SK-N-SH (cell line): ENCODE data around the gene MRM2. TPM values are rescaled to one million over a fixed set of nuclear protein-coding genes. Genes with fewer than 3 reads are reported as not detected.

ENCODE experiments used
- CTCF ChIA-PET: fragments of 300-600, 350-600 bp; formaldehyde crosslinking; extraction: SDS; loops from one replicate; lab custom pipeline; 2021; lab: Yijun Ruan, JAX
- POLR2A ChIA-PET: fragments of 350-600 bp; sonication (Branson Sonifier 250); formaldehyde crosslinking; extraction: SDS; loops from one replicate; lab custom pipeline; 2020; ENCODE audit warnings: antibody characterized with exemption, inconsistent platforms; lab: Yijun Ruan, JAX
- DNase-seq: peaks from one replicate; pipeline ENCODE4 v3.0.0; 2012
- H2AFZ ChIP-seq: fragments of 200-600 bp; sonication (generic); 2 replicates; pipeline ENCODE4 v1.8.1; 2016; ENCODE audit warnings: antibody characterized with exemption, mild to moderate bottlenecking, low read depth
- H3F3A ChIP-seq: fragments of 200-600 bp; sonication (generic); replicated peaks from 2 replicates; pipeline ENCODE3; 2016; ENCODE audit warnings: antibody characterized with exemption, mild to moderate bottlenecking; ENCODE audit not compliant: insufficient read depth
- H3K27ac ChIP-seq, 2 experiments: fragments of 200-500 bp in 1 of 2; fragments of 200-600 bp in 1 of 2; sonication (Bioruptor generic) in 1 of 2; sonication (generic), shearing (Covaris generic) in 1 of 2; 2 replicates each; pipeline versions ENCODE4 v1.5.1 to v1.6.1; 2014 to 2016; ENCODE audit warnings: low read depth in 2 of 2, inconsistent platforms in 1 of 2, low read length in 1 of 2, mild to moderate bottlenecking in 1 of 2, mixed read lengths in 1 of 2
- H3K27me3 ChIP-seq: fragments of 200-600 bp; sonication (generic), shearing (Covaris generic); 2 replicates; pipeline ENCODE4 v1.6.1; 2016; ENCODE audit warnings: mixed run types; ENCODE audit not compliant: insufficient read depth
- H3K36me3 ChIP-seq, 2 experiments: fragments of 200-500 bp in 1 of 2; fragments of 200-600 bp in 1 of 2; sonication (Bioruptor generic) in 1 of 2; sonication (generic) in 1 of 2; replicated peaks in 1 of 2; 2 replicates each; pipeline versions ENCODE3 to v1.5.1; 2014 to 2016; ENCODE audit warnings: low read length in 1 of 2, mild to moderate bottlenecking in 1 of 2; ENCODE audit not compliant: insufficient read depth in 2 of 2, control insufficient read depth in 1 of 2
- H3K4me1 ChIP-seq, 2 experiments: fragments of 200-500 bp in 1 of 2; fragments of 200-600 bp in 1 of 2; sonication (Bioruptor generic) in 1 of 2; sonication (generic), shearing (Covaris generic) in 1 of 2; 2 replicates each; pipeline versions ENCODE4 v1.5.1 to v1.6.1; 2014 to 2016; ENCODE audit warnings: low read depth in 1 of 2, low read length in 1 of 2, mixed run types in 1 of 2; ENCODE audit not compliant: insufficient read depth in 2 of 2, control insufficient read depth in 1 of 2
- H3K4me2 ChIP-seq: fragments of 200-600 bp; sonication (generic), shearing (Covaris generic); 2 replicates; pipeline ENCODE4 v1.6.1; 2017; ENCODE audit warnings: mixed run types
- H3K4me3 ChIP-seq, 2 experiments: fragments of 200-500 bp in 1 of 2; fragments of 200-600 bp in 1 of 2; sonication (Bioruptor generic) in 1 of 2; sonication (generic), shearing (Covaris generic) in 1 of 2; 2 replicates each; pipeline versions ENCODE4 v1.5.1 to v1.8.1; 2014 to 2016; ENCODE audit warnings: low read depth in 2 of 2, inconsistent platforms in 1 of 2, low read length in 1 of 2, mild to moderate bottlenecking in 1 of 2, mixed read lengths in 1 of 2, moderate library complexity in 1 of 2
- H3K79me2 ChIP-seq: fragments of 200-600 bp; sonication (generic); 2 replicates; pipeline ENCODE4 v1.8.1; 2017; ENCODE audit warnings: mild to moderate bottlenecking; ENCODE audit not compliant: insufficient read depth
- H3K9ac ChIP-seq: fragments of 200-600 bp; sonication (generic); 2 replicates; pipeline ENCODE4 v1.6.1; 2017; ENCODE audit warnings: mixed run types
- H3K9me2 ChIP-seq: fragments of 200-600 bp; sonication (generic); 2 replicates; pipeline ENCODE4 v1.6.1; 2017; ENCODE audit warnings: mixed run types
- H3K9me3 ChIP-seq: fragments of 200-600 bp; sonication (generic); 2 replicates; pipeline ENCODE4 v1.6.1; 2017; ENCODE audit warnings: mixed run types, mild to moderate bottlenecking, moderate library complexity
- H4K20me1 ChIP-seq: fragments of 200-600 bp; sonication (generic); 2 replicates; pipeline ENCODE4 v1.6.1; 2017; ENCODE audit warnings: mild to moderate bottlenecking, mixed run types; ENCODE audit not compliant: insufficient read depth
- CHD2 ChIP-seq: fragments of 150-350 bp; IDR thresholded peaks from 2 replicates; pipeline ENCODE4 v1.6.1; 2018; ENCODE audit warnings: low read length; ENCODE audit not compliant: partially characterized antibody
- EP300 ChIP-seq, 2 experiments: IDR thresholded peaks; 2 replicates each; pipeline versions ENCODE4 v1.4.0 to v1.6.1; 2012; ENCODE audit warnings: borderline replicate concordance in 1 of 2, low read depth in 1 of 2, low read length in 1 of 2
- EZH2phosphoT487 ChIP-seq: fragments of 200-600 bp; sonication (generic); IDR thresholded peaks from 2 replicates; pipeline ENCODE4 v1.6.1; 2017; ENCODE audit warnings: low read depth, mixed run types, mild to moderate bottlenecking, antibody characterized with exemption, moderate library complexity, borderline replicate concordance
- FOXJ3 ChIP-seq: sonication (generic); formaldehyde crosslinking; IDR thresholded peaks from 2 replicates; pipeline ENCODE4 v1.5.1; 2020; ENCODE audit warnings: mild to moderate bottlenecking, missing genetic modification reagents
- FOXM1 ChIP-seq: IDR thresholded peaks from 2 replicates; pipeline ENCODE4 v1.4.0; 2012; ENCODE audit warnings: low read depth, mild to moderate bottlenecking
- JUND ChIP-seq: IDR thresholded peaks from 2 replicates; pipeline ENCODE4 v1.4.0; 2012
- MAX ChIP-seq: IDR thresholded peaks from 2 replicates; pipeline ENCODE4 v1.4.0; 2012; ENCODE audit warnings: low read depth
- MEF2A ChIP-seq: IDR thresholded peaks from 2 replicates; pipeline ENCODE4 v1.4.0; 2012; ENCODE audit warnings: low read depth, borderline replicate concordance
- MXI1 ChIP-seq: IDR thresholded peaks from 2 replicates; pipeline ENCODE4 v1.6.1; 2012; ENCODE audit warnings: mild to moderate bottlenecking, low read depth, low read length, improper control_type of control experiment
- NFIC ChIP-seq: IDR thresholded peaks from 2 replicates; pipeline ENCODE4 v1.4.0; 2012; ENCODE audit warnings: borderline replicate concordance
- RAD21 ChIP-seq: IDR thresholded peaks from 2 replicates; pipeline ENCODE4 v1.6.1; 2012; ENCODE audit warnings: mild to moderate bottlenecking, low read length
- RCOR1 ChIP-seq: fragments of 150-350 bp; IDR thresholded peaks from 2 replicates; pipeline ENCODE4 v1.6.1; 2017; ENCODE audit warnings: antibody characterized with exemption, low read length
- RFX5 ChIP-seq: IDR thresholded peaks from 2 replicates; pipeline ENCODE4 v1.6.1; 2012; ENCODE audit warnings: mild to moderate bottlenecking, improper control_type of control experiment, low read length
- SMC3 ChIP-seq: IDR thresholded peaks from 2 replicates; pipeline ENCODE4 v1.6.1; 2012; ENCODE audit warnings: low read depth, low read length, improper control_type of control experiment
- TEAD4 ChIP-seq: IDR thresholded peaks from 2 replicates; pipeline ENCODE4 v1.4.0; 2012; ENCODE audit warnings: mild to moderate bottlenecking, borderline replicate concordance; ENCODE audit not compliant: insufficient read depth
- WGBS: methylation state at CpG from one replicate; pipeline ENCODE4 v1.1.6; 2017; ENCODE audit warnings: low lambda C conversion rate; 5-methylcytosine and 5-hydroxymethylcytosine counted together
- polyA plus RNA-seq, 3 experiments: library from polyadenylated mRNA; depleted of rRNA; stranded (reverse); fragments of >200 nt; gene quantifications; 2 replicates each; pipeline ENCODE4 v1.2.3, GENCODE V29; 2012

Gene MRM2
- polyA plus RNA-seq, 1 of the 3 experiments (the other 2 are of a cell fraction): 30.7 TPM

GRCh38 chr7:2261611-2262010, 19.6 kb upstream of the MRM2 start (continued):
- no peak for TF ChIP-seq MEF2A
- TF ChIP-seq, all 33 proteins: peak for 0

GRCh38 chr7:2260820-2261219, 18.8 kb upstream of the MRM2 start:
- Histone ChIP-seq H3F3A (no peaks in the 10 kb centered on the region), H3K36me3 (peaks cover 0 to 16% of the 10 kb centered on the region in 2 experiments), H3K4me3 (no peak overlapping the region), H3K4me1 (peaks cover 0 to 8% of the 10 kb centered on the region in 2 experiments; a peak in 1 of 4 replicates), H3K27me3 (no peaks in the 10 kb centered on the region), H3K9ac (no peak overlapping the region), H3K9me2 (no peaks in the 10 kb centered on the region), H2AFZ (no peak overlapping the region), H3K9me3 (no peaks in the 10 kb centered on the region), H3K4me2 (no peak overlapping the region), H3K79me2 (no peaks in the 10 kb centered on the region), H4K20me1 (no peaks in the 10 kb centered on the region), H3K27ac (peak overlapping the region in 1 of 2 experiments; percentile 11; a peak in 2 of 4 replicates)
- peak; percentile 90 for DNase-seq
- TF ChIP-seq FOXJ3 (CRISPR knock-in tag): no peak
- peak; percentile 30; the same call in 1 of the 2 replicates for TF ChIP-seq NFIC
- TF ChIP-seq EP300 (IDR thresholded peaks at IDR 0.05; ENCODE audit: borderline replicate concordance in 1 of 2, low read depth in 1 of 2, low read length in 1 of 2): peak in 1 of 2 experiments; percentile 25; a peak in 1 of 4 replicates
- TF ChIP-seq RAD21: no peak
- TF ChIP-seq RCOR1: peak; percentile 79; the same call in 1 of the 2 replicates
- ChIA-PET CTCF (interaction anchor here (1.1 to 4.0 kb wide), 7 partner anchors 9 to 87 kb away, joined by 3 to 19 read pairs (median 4); partner anchors contain the start of genes MRM2 and NUDT1), POLR2A (interaction anchor here (0.7 to 1.4 kb wide), 3 partner anchors 19 to 93 kb away, joined by 3 to 6 read pairs (median 4); partner anchors contain the start of genes MRM2, NUDT1 and SNX8)
- WGBS: 83% methylated on average over 5 of the region's 5 CpGs

- POLR2A ChIA-PET: interaction anchor here (0.6 kb wide), 1 partner anchor 17 kb away, joined by 3 read pairs; no protein-coding TSS in a partner anchor
- Histone ChIP-seq H3K4me2 (no peak overlapping the region), H3K9ac (no peak overlapping the region), H2AFZ (no peak overlapping the region), H3K4me3 (no peak overlapping the region), H3K9me3 (no peaks in the 10 kb centered on the region), H3K27ac (no peak overlapping the region), H3K4me1 (peaks cover 0 to 8% of the 10 kb centered on the region in 2 experiments; a peak in 1 of 4 replicates), H3K36me3 (peaks cover 0 to 19% of the 10 kb centered on the region in 2 experiments), H3K9me2 (no peaks in the 10 kb centered on the region), H3K79me2 (no peaks in the 10 kb centered on the region), H3K27me3 (no peaks in the 10 kb centered on the region), H4K20me1 (no peaks in the 10 kb centered on the region), H3F3A (no peaks in the 10 kb centered on the region)
- no peak for DNase-seq
- 80% methylated on average over 7 of the region's 9 CpGs for WGBS
- CTCF ChIA-PET: interaction anchor here (1.8 to 4.0 kb wide), 2 partner anchors 11 to 88 kb away, joined by 9 to 19 read pairs; no protein-coding TSS in a partner anchor
- TF ChIP-seq TEAD4 (no peak), CHD2 (no peak), JUND (no peak), MXI1 (no peak), SMC3 (no peak), NFIC (no peak), MEF2A (no peak), FOXM1 (no peak), EZH2phosphoT487 (no peak), RFX5 (no peak), FOXJ3 (CRISPR knock-in tag) (no peak), RAD21 (no peak), MAX (no peak)
These were observed 17.5 kb upstream of the MRM2 start for GRCh38 chr7:2259480-2259879.
